ENCODE results near the gene MAP4K1.
A peak's percentile ranks its signal among the peaks of the same experiment; 100 is the strongest.

Gene MAP4K1

DNA sequence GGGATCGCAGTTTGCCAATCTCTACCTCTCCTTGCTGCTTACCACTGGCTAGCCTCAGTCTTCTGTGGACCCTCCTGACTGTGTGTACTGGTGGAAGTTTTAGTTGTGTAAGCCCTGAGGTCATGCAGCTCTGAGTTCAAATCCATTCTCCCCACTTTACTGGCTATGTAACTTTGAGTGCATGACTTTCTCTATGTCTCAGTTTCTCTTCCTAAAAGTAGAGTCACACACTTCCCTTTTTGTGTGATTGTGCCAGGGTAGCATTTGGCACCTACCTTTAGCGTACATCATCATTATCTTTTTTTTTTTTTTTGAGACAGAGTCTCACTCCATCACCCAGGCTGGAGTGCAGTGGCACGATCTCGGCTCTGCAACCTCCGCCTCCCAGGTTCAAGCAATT, 70.3 kb downstream of the MAP4K1 start:
- no peak for DNase-seq (ENCODE audit: low read depth)
- H3K4me3 ChIP-seq (ENCODE audit: control insufficient read depth, low read depth, low read length) = no peak overlapping the region
- no peak for TF ChIP-seq CTCF (conservative IDR thresholded peaks at IDR 0.05; ENCODE audit: control insufficient read depth, insufficient read depth, low read depth, low read length)

DNA sequence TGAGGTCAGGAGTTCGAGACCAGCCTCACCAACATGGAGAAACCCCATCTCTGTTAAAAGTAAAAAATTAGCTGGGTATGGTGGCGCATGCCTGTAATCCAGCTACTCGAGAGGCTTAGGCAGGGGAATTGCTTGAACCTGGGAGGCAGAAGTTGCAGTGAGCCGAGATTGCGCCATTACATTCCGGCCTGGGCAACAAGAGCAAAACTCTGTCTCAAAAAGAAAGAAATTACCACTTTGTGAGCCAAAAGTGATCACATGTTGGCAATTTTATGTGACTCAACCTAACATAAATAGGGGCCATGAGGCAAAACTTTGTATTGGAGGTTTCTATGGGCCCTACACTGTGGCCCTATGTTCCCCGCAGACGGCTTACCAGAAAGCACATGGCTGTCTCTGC, 72.2 kb downstream of the MAP4K1 start:
- DNase-seq (ENCODE audit: low read depth) = peak; percentile 20
- TF ChIP-seq CTCF (conservative IDR thresholded peaks at IDR 0.05; ENCODE audit: control insufficient read depth, insufficient read depth, low read depth, low read length) = no peak

DNA sequence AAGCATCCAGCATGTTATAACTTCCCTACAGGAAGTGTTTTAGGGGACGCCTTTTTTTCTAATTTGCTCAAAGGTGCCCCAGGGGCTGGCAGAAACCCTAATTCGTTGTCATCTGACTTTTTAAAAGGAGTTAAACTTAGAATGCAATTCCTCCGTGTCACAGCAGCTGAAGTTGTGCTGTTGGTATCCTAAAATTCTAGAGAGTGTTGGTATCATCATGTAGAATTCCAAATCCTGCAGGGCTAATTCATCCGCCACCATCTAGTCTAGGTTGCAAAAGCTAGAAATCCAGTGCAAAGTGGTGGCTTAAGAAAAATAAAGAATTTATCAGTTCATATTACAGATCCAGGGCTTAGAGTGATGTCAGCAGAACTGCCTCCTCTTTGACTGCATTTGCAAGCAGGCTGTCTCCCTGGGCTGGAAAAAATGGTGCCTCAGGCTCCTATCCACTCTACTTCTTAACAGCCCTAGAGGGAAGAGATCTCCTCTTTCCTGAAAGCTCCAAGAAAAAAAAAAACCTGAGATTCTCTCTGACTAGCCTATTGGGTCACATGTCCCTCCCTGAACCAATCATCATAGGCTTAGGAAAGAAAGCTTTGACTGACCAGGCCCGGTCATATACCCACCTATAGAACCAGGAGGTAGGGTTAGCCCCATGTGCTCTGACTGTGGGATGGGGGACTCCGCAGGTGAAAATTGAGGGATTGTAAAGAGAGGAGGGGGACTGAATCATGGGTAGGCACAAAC, 73.0 kb downstream of the MAP4K1 start:
- TF ChIP-seq CTCF (conservative IDR thresholded peaks at IDR 0.05; ENCODE audit: control insufficient read depth, insufficient read depth, low read depth, low read length) = peak; percentile 57
- DNase-seq (ENCODE audit: low read depth) = no peak
- no peak overlapping the region for H3K4me3 ChIP-seq (ENCODE audit: control insufficient read depth, low read depth, low read length)

More for the DNA sequence above, 72.2 kb downstream of the MAP4K1 start:
- H3K4me3 ChIP-seq (ENCODE audit: control insufficient read depth, low read depth, low read length) = no peak overlapping the region

- H3K4me3 ChIP-seq (ENCODE audit: control insufficient read depth, low read depth, low read length) = peak overlapping the region; percentile 19
- DNase-seq (ENCODE audit: low read depth) = peak; percentile 93
- no peak for TF ChIP-seq CTCF (conservative IDR thresholded peaks at IDR 0.05; ENCODE audit: control insufficient read depth, insufficient read depth, low read depth, low read length)
Observed at GRCh38 chr19:38543807-38544568, 73.8 kb downstream of the MAP4K1 start.

GRCh38 chr19:38543286-38543806, 74.4 kb downstream of the MAP4K1 start:
- TF ChIP-seq CTCF (conservative IDR thresholded peaks at IDR 0.05; ENCODE audit: control insufficient read depth, insufficient read depth, low read depth, low read length) = no peak
- no peak overlapping the region for H3K4me3 ChIP-seq (ENCODE audit: control insufficient read depth, low read depth, low read length)

GRCh38 chr19:38542040-38542439, 75.7 kb downstream of the MAP4K1 start:
- no peak for DNase-seq (ENCODE audit: low read depth)
- no peak overlapping the region for H3K4me3 ChIP-seq (ENCODE audit: control insufficient read depth, low read depth, low read length)
- TF ChIP-seq CTCF (conservative IDR thresholded peaks at IDR 0.05; ENCODE audit: control insufficient read depth, insufficient read depth, low read depth, low read length) = no peak

More at GRCh38 chr19:38543286-38543806, 74.4 kb downstream of the MAP4K1 start:
- DNase-seq (ENCODE audit: low read depth) = no peak
